CD4-positive, alpha-beta T cell treated with Interleukin-4 for 1 hour (primary cell): Measurements from ENCODE around the gene ATP2B2.

Experiments used
- DNase-seq, 2 donors: peaks; one replicate each; pipeline ENCODE4 v3.0.0-alpha.2; 2020 to 2022

The ATP2B2 gene

DNA sequence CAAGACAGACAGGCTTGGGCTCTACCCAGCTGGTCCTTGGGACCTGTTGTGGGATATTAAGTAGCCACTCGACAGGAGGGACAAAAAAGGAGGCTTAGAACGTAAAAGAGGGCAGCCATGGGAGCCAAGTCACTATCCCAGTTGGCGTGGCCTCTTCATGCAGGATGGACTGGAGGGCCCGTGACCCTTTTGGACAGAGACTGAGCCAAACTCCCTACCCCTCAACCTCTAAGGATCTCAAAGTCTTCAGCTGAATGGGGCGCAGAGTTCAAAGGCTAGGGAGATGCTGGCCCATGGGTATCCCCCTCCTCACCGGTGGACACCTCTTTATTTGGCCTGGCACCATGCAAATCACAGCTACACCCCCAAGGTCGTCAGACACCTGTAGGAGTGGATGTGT lies 126.6 kb downstream of the ATP2B2 start:
- no peak for DNase-seq

DNA sequence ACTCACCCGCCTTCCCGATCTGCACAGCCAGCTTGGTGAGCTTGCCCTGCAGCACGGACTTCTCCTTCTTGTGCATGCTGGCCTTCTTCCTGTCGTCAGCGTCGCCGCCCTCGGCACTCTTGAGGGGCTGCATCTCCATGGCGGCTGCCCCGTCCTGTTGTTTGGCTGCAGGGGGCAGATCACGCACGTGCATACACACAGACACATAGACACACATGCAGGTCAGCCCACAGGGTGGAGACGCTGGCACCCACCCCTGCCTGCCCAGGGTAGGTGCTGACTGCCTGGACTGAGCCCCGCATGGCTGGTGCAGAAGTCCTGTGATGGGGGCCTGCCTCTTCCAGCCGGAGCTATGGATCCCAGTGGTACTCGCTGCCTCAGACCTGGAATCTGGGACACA lies 127.1 kb downstream of the ATP2B2 start:
- no peak for DNase-seq

DNA sequence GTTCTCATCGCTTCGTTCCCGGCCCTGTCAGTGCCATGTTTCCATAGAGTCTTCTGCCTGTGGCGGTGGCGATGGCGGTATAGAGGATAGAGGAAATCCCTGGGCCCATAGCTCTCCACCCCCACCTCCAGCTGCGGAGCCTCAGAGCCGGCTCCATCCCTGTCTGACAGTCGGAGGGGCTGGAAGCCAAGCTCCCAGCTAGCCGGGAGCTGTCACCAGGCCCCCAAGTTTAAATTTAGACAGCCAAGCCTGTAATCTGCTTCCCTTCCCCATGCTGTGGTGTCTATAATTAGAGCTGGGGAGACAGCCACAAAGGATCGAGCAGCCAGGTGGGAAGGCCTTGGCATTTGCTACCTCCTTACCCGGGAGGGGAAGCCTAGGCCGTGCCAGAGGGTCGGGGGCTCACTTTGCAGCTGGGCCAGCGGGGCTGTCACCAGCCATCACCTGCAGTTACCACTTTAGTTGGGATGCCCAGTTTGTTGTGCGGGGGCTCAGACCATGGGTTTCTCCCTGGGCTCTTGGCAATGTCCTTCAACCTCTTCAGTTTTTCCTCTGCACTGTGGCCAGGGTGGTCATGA lies 128.1 kb downstream of the ATP2B2 start:
- no peak for DNase-seq

DNA sequence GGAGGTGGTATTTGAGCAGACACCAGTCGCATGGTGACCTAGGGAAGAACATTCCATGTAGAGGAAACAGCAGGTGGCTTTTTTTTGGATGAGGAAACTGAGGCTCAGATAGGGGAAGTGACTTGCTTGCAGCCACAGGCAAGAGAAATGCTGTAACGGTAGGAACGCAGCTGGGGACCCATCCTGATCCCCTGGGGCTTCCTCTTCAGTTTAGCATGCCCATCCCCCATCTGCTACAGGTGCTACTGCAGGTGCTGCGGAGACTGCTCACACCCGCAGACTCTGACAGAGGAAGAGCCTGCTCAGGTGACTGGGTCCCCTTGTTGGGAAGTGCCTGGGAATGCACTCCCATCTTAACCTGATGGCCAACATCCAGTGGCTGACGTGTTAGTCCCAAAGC lies 129.0 kb downstream of the ATP2B2 start:
- no peak for DNase-seq

DNA sequence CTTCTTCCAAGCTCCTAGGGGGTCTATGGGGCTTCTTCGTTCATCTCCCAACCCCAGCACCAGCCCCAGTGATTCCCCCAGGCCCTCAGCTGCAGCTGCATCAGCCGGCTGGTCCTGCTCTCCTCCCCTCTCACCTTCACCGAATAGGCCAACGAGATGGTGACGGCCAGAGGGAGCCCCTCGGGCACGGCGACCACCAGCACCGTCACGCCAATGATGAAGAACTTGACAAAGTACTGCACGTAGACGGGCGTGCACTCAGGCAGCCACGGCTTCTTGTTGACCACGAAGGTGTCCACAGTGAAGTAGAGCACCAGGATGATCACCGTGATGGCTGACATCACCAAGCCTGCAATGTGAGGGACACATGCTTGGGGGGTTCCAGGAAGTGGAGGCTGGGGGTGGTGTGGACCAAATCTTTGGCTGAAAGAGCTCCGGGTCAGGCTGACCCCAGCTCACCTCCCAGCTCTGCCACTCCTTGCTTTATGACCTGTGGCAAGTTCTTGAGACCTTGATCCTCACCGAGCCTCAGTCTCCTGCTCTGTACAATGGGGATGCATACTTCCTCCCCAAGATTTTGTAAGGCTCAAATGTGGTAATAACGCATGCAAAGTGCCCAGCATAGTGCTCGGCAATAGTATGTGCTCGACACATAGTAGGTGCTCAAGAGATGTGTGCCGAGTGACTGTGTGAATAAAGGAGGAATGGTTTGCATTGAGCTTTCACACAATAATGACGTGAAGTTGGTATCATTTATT lies 129.9 kb downstream of the ATP2B2 start:
- DNase-seq = no peak

DNA sequence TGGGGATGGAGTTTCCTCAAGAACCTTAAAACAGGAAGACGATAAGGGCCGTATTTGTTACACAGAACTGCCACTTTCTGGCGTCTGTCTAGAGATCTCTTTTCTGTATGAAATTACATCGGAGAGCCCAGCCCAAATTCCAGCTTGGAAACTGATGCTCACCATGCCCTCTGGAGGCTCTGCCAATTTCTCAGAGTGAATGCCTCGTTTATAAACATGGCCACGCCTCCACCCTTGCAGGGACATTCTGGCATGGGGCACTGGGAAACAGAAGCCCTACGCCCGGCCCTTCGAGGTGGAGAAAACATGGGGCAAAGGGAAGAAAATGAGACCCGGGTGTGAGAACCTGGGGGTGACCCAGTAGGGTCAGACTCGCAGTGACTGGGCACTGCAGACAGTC lies 131.1 kb downstream of the ATP2B2 start:
- no peak for DNase-seq

DNA sequence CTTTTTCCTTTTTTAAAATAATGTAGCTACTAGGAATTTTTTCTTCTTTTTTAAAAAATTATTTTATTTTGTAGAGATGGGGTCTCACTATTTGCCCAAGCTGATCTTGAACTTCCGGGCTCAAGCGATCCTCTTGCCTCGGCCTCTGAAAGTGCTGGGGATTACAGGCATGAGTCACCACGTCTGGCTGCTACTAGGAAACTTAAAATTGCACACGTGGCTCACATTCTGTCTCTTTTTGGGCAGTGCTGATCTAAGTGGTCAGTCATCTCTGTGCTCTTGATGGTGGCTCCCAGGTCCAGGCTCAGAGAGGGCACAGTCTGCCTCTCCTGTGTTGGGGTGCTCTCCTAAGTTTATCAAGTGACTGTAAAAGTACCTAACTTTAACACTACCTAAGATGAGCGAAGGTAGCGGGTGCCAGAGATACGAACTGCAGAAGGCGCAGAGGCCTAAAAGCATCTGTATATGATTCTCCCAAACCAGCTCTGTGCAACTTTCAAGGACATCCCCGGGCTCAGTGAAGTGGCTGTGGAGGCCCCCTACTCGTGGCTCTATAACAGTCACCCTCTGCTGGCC lies 131.6 kb downstream of the ATP2B2 start:
- DNase-seq = no peak

DNA sequence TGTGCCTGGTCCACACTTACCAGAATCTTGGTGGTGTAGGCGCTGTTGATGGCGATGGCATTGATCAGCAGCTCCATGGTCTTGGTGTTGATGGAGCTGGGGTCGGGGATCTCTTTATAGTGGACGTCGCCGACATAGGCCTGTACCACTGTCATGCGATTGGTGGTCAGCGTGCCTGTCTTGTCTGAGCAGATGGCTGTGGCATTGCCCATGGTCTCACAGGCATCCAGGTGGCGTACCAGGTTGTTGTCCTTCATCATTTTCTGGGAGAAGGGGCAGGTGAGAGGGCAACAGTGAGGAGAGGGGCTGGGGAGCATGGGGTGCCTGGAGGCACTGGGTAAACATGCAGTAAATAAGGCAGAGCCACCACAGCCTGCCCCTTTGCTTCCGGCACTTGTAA lies 133.6 kb downstream of the ATP2B2 start:
- no peak for DNase-seq

DNA sequence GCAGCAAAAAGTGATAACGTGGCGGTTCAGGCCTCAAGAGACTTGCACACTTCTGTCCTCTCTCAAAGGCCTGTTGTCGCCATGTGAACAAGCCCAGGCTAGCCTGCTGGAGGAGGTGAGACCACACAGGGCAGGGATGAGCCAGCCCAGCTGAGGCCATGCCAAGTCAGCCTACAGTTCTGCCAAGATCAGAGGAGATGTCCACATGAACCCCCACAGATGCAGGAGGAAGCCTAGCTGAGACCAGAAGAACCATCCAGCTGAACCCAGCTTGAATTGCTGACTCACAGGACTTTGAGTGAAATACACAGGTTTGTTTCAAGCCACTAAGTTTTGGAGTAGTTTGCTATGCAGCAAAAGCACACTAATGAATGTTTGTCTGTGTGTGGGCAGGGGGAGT lies 134.2 kb downstream of the ATP2B2 start:
- DNase-seq = no peak

DNA sequence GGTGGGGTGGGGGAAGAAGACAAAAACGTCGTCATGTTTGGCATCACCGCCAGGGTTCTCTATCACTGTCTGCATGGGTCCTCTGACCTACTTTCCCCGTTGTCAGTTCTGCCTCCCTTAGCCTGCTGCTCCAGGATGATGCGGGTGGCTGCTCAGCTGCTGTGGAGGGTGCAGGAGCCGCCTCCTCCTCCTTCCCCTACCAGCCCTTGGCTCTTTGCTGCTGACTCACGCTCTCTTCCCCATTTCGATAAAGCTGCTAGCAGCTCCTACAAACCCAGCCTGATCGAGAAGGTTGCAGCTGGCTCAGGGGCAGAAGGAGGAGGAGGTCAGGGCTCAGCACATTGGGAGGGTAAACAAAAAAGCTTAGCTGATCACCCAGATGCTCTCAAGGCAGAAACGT lies 135.0 kb downstream of the ATP2B2 start:
- DNase-seq = peak in 1 of 2 donors; percentile 30

DNA sequence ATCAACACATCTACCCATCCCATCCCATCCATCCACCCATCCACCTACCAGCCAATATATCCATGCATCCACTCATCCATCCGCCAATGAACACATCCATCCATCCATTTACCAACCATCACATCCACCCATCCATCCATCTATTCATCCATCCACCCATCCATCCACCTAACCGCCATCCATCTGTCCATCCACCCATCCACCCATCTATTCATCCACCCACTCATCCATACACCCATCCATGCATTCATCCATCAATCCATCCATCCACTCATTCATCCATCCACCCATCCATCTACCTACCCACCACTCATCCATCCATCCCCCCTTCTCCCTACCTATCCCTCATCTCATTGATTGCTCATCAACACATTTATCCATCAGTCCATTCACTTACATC lies 136.9 kb downstream of the ATP2B2 start:
- DNase-seq = no peak

DNA sequence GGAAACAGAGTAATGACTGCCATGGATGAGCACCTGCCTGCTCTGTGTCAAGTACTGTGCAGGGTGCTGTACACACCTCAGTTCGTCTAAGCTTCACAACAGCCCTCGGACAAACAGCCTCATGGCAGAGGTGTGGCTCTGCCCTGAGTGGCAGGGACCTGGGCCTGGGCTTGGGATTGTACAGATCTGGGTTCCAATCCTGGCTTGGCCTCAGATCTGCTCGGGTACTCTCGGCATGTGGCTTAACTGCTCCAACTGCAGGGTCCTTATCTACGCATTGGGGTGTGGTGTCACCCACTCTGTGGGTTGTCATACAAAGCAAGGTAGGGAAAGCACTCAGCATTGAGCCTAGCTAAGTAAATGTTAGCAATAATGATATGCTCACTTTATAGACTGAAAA lies 137.9 kb downstream of the ATP2B2 start:
- DNase-seq = no peak

DNA sequence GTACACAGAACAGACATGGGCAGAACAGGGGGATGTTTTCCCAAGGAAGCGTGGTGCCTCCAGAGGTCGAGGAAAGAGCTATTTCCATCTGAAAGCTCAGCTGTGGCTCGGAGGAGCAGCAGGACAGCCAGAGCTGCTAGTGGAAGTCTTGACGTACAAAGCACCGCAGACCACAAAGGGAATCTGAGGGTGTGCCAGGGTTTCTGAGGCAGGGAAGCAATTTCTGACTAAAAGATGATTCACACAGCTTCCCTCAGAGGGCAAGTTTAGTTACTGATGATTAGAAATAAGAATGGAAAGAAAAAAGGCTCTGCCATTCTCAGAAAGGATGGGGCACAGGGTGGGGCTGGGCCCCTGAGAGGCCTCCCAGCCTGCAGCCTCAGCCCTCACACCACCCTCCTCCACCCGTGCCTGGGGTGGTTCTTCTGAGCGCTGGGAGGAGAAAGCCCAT lies 138.7 kb downstream of the ATP2B2 start:
- peak in 1 of 2 donors; percentile 17 for DNase-seq

DNA sequence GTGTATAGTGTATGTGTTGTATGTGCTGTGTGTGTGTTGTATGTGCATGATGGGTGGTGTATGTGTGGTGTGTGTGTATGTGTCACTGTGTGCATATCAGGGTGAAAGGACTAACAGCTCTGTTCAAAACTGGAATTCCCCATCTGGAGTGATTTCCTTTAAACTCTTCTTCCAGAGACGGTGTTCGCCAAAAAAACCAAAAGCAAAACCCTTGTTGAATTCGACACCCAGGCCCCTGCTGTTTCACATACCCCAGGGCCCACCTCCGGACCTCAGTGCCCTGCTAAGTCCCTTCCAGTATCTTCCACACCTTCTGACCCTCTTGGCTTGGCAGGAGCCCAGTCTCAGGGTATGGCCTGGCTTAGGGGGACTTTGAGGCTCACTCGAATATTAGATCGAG lies 139.6 kb downstream of the ATP2B2 start:
- DNase-seq = no peak

DNA sequence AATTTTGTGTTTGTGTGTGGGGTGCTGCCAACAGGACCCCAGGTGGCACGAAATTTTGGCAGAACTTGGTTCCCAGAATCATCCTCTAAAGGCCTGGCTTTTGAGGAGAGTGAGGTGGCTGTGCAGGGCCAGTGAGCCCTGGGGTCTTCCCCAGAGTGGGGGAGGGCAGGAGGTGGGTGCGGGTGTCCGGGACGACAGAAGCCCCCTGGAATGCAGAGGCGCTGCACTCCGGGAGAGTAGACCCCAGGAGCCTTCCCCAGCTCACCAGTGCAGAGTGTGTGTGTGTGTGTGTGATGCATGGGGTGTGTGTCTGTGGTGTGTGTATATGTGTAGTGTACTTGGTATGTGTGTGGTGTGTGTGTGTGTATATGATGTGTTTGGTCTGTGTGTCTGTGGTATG lies 140.1 kb downstream of the ATP2B2 start:
- no peak for DNase-seq

DNA sequence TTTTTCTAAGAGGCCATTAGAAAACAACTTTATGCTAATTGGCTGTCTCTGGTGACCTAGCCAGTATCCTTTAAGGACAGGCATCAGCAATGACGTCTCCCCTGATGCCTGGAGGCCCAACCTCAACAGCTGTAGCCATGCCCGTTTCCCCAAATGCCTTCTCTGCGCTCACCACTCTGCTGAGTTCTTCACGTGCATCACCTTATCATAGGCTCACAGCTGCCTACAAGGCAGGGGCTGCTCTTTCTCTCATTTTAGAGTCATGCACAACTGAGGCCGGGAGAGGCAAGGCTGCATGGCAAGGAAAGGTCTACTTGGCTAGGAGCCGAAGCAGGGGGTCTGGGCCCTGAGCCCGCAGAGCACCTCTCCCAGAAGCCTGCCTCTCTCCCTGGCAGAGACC lies 140.6 kb downstream of the ATP2B2 start:
- DNase-seq = no peak

DNA sequence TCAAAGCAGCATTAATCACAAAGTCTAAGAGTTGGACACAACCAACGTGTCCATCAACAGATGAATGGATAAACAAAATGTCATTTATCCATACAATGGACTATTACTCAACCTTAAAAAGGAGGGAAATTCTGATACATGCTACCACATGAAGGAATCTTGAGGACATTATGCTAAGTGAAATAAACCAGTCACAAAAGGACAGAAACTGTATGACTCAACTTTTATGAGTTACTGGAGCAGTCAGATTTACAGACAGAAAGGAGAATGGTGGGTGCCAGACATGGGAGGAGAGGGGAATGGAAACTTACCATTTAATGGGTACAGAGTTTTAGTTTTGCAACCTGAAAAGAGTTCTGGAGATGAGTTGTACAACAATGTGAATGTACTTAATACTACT lies 141.5 kb downstream of the ATP2B2 start:
- no peak for DNase-seq

DNA sequence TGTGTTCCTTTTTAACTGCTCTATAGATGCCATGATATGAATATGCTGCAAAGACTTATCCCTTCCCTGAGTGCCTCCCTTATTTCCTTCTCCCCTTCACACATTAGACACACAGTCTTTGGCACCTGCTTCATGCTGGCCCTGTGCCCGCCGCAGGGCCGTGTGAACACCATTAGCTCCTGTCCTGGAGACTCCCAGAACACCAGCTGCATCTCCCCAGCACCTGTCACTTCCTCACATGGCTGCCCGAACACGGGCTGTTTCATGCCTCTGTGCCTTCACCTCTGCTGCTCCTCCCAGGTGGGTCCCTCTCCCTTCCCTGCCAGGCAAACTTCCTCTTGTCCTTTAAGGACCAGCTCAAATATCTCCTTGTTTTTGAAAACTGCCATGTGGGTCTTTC lies 144.0 kb downstream of the ATP2B2 start:
- DNase-seq = no peak

DNA sequence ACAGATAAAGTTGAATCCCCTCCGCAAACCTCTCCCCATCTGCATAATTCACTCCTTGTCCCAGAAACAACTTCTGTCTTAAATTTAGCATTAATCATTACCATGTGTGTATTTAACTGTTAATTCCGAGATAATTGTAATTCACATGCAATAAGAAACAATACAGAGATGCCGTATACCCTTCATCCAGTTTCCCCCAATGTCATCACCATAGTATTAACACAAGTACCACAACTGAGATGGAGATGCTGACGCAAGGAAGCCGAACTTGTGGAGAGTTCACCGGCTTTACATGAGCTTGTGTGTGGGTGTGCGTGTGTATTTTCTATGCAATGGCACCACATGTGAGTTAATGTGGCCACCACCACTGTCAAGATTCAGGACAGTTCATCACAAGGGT lies 144.9 kb downstream of the ATP2B2 start:
- no peak for DNase-seq

DNA sequence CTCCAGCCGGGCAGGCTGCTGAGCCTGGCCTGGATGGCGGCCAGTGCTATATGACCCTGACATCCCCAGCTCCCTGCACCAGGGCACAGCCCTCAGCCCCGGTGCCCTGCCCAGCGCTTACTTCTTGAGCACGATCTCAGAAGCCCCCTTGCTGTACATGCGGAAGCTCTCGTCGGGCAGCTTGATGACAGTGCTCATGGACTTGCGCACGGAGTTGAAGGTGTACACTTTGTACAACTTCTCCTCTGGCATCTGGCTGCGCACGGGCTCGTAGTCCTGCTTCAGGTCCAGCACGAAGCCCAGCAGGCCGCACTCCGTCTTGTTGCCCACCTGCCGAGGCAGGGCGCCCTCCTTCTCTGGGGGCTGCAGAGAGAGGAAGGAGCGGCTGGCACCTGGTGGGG lies 145.6 kb downstream of the ATP2B2 start:
- no peak for DNase-seq

DNA sequence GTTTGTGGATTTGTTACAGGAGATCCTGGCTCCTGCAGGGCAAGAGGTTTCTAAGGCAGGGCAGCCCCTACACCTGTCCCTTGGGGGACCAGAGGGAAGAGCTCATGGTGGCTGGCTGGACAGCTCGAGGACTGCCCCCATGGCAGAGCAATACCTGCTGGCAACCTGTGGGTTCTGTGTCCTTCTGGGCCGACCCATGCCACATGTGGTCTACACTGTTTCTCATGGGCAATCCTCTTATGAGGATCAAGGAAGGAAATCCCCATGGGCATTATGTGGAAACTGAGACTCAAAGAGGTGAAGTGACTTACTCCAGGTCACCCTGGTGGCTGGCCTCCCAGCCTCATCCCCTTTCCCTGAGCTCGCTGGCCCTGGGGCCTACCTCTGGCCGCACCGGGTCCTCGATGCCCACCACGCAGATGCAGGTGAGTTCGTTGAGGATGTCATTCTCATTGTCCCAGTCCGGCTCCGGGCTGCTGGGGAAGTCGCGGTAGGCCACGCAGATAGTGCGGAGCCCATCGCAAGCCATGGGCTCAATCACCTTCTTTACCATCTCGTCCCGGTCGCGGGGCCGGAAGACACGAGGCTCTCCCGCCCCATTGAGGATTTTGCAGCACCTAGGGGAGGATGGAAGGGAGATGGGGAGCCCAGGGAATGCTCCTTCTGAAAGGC lies 146.9 kb downstream of the ATP2B2 start:
- DNase-seq = no peak

DNA sequence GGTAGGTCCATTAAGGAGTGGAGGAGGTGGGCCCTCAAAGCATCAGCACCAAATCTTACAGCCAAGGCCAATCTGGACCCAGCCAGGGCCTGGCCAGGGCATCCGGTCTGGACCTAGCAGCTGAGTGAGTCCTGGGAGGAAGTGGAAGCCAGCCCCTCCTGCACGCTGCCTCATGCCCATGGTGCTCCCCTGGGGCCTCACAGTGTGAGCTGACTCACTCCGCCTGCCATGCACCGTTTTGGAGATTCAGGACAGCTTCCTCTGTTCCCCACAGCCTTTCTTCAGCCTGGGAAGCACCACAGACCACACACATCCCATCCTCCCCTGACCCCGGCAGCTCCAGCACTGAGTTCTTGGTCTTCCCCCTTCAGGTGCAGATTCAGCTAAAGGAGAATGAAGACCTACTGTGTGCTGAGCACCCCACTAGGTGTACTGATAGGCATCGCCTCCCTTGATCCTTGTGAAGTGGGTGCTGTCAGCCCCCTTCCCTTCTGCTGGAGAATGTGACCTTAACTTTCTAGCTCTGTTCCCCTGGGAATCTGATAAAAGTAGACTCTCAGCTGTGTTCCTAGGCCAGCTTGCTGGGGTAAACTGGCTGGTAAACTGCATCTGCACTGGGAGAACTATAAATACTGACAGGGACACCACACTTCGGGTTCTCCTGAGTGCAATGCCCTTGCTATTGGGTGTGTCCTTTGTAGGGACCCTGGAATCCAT lies 147.6 kb downstream of the ATP2B2 start:
- DNase-seq = peak in 1 of 2 donors; percentile 29

DNA sequence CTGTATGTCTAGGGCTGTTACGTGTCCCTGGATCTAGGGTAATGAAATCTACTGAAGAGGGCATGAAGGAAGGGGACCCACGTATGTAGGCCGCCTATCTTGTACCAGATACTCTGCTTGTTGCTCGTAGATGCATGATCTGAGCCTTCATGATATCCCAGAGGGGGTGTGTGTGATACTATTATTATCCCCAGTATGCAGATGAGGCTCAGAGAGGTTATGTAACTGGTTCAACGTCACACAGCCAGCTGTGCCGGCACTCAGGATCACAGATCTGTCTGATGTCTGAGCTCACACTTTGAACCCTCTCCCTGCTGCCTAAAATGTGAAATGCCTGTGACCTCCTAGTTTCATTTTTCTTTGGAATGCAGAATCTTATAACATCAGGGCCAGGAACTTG lies 148.3 kb downstream of the ATP2B2 start:
- DNase-seq = no peak
